Liver (tissue), 9 donors: ENCODE results near the gene TOLLIP. TPM values are rescaled to one million over a fixed set of nuclear protein-coding genes. Genes with fewer than 3 reads are reported as not detected.
A peak's percentile ranks its signal among the peaks of the same experiment; 100 is the strongest.

Experiments
- DNase-seq: peaks from one replicate; pipeline ENCODE4 v3.0.0-alpha.2; 2017; ENCODE audit warnings: low spot score
- H3K27ac ChIP-seq, 2 donors: one replicate each; pipeline ENCODE4 v1.7.0; 2013; ENCODE audit warnings: inconsistent platforms in 2 of 2, low read length in 2 of 2, control low read depth in 1 of 2, low read depth in 1 of 2, mild to moderate bottlenecking in 1 of 2
- H3K27me3 ChIP-seq, 4 donors: one replicate each; pipeline versions ENCODE4 v1.6.1 to v1.7.0; 2013; ENCODE audit warnings: low read length in 3 of 4, inconsistent platforms in 1 of 4, mild to moderate bottlenecking in 1 of 4, moderate library complexity in 1 of 4; ENCODE audit not compliant: control insufficient read depth in 4 of 4, insufficient read depth in 4 of 4
- H3K36me3 ChIP-seq, 4 donors: one replicate each; pipeline versions ENCODE4 v1.6.1 to v1.7.0; 2013; ENCODE audit warnings: low read length in 3 of 4, mild to moderate bottlenecking in 3 of 4, low read depth in 1 of 4, moderate library complexity in 1 of 4; ENCODE audit not compliant: control insufficient read depth in 4 of 4, insufficient read depth in 3 of 4
- H3K4me1 ChIP-seq, 4 donors: one replicate each; pipeline versions ENCODE4 v1.6.1 to v1.7.0; 2013; ENCODE audit warnings: low read length in 3 of 4, mild to moderate bottlenecking in 3 of 4, moderate library complexity in 1 of 4; ENCODE audit not compliant: control insufficient read depth in 4 of 4, insufficient read depth in 4 of 4
- H3K4me3 ChIP-seq, 3 donors: one replicate each; pipeline versions ENCODE4 v1.6.1 to v1.7.0; 2013; ENCODE audit warnings: low read length in 3 of 3, control low read depth in 1 of 3, low read depth in 1 of 3, mild to moderate bottlenecking in 1 of 3
- H3K9ac ChIP-seq, 2 donors: one replicate each; pipeline ENCODE4 v1.7.0; 2013; ENCODE audit warnings: low read length in 2 of 2, mild to moderate bottlenecking in 2 of 2, moderate library complexity in 2 of 2, control low read depth in 1 of 2, low read depth in 1 of 2
- H3K9me3 ChIP-seq, 4 donors: one replicate each; pipeline versions ENCODE4 v1.6.1 to v1.7.0; 2013; ENCODE audit warnings: low read length in 3 of 4; ENCODE audit not compliant: control insufficient read depth in 4 of 4
- ATF3 ChIP-seq: IDR thresholded peaks from 2 replicates; pipeline ENCODE4 v1.6.1; 2016; ENCODE audit warnings: antibody characterized with exemption
- CTCF ChIP-seq: fragments of 150-350 bp; IDR thresholded peaks from 2 replicates; pipeline ENCODE4 v1.5.1; 2017; ENCODE audit warnings: improper control_type of control experiment, low read depth, low read length; ENCODE audit not compliant: missing input control
- EGR1 ChIP-seq, 2 donors: IDR thresholded peaks; 2 replicates each; pipeline ENCODE4 v1.6.1; 2016 to 2018; ENCODE audit warnings: antibody characterized with exemption in 2 of 2, low read depth in 2 of 2
- FOXA1 ChIP-seq: IDR thresholded peaks from 2 replicates; pipeline ENCODE4 v1.6.1; 2016; ENCODE audit warnings: antibody characterized with exemption
- FOXA2 ChIP-seq: IDR thresholded peaks from 2 replicates; pipeline ENCODE4 v1.6.1; 2016; ENCODE audit warnings: antibody characterized with exemption
- GABPA ChIP-seq, 2 donors: IDR thresholded peaks in 1 of 2; conservative IDR thresholded peaks in 1 of 2; 2 replicates each; pipeline ENCODE4 v1.6.1; 2016; ENCODE audit warnings: antibody characterized with exemption in 2 of 2, mild to moderate bottlenecking in 1 of 2, moderate library complexity in 1 of 2
- HNF4A ChIP-seq, 2 donors: conservative IDR thresholded peaks; 2 replicates each; pipeline ENCODE4 v1.6.1; 2016; ENCODE audit warnings: antibody characterized with exemption in 2 of 2, mild to moderate bottlenecking in 2 of 2
- HNF4G ChIP-seq: IDR thresholded peaks from 2 replicates; pipeline ENCODE4 v1.6.1; 2016; ENCODE audit warnings: antibody characterized with exemption
- JUND ChIP-seq, 2 donors: IDR thresholded peaks; 2 replicates each; pipeline ENCODE4 v1.6.1; 2016; ENCODE audit warnings: antibody characterized with exemption in 2 of 2
- MAX ChIP-seq: IDR thresholded peaks from 2 replicates; pipeline ENCODE4 v1.6.1; 2016; ENCODE audit warnings: antibody characterized with exemption
- NR2F2 ChIP-seq: IDR thresholded peaks from 2 replicates; pipeline ENCODE4 v1.6.1; 2016; ENCODE audit warnings: antibody characterized with exemption
- RAD21 ChIP-seq, 2 donors: IDR thresholded peaks; 2 replicates each; pipeline ENCODE4 v1.6.1; 2016; ENCODE audit warnings: antibody characterized with exemption in 2 of 2, mild to moderate bottlenecking in 2 of 2
- REST ChIP-seq: IDR thresholded peaks from 2 replicates; pipeline ENCODE4 v1.6.1; 2016; ENCODE audit warnings: antibody characterized with exemption, mild to moderate bottlenecking
- SP1 ChIP-seq: IDR thresholded peaks from 2 replicates; pipeline ENCODE4 v1.6.1; 2018; ENCODE audit warnings: antibody characterized with exemption, mild to moderate bottlenecking
- TAF1 ChIP-seq: conservative IDR thresholded peaks from 2 replicates; pipeline ENCODE4 v1.6.1; 2016; ENCODE audit warnings: antibody characterized with exemption, mild to moderate bottlenecking
- YY1 ChIP-seq: IDR thresholded peaks from 2 replicates; pipeline ENCODE4 v1.6.1; 2016; ENCODE audit warnings: antibody characterized with exemption, mild to moderate bottlenecking
- WGBS: extraction: QIAGEN DNeasy Blood & Tissue Kit; methylation state at CpG from one replicate; pipeline ENCODE4 v1.1.7; 2013; 5-methylcytosine and 5-hydroxymethylcytosine counted together
- polyA plus RNA-seq, 2 donors: library from polyadenylated mRNA; stranded (reverse) in 1 of 2; unstranded in 1 of 2; fragments of 200-250 nt in 1 of 2; fragments of >200 nt in 1 of 2; fragmentation: Nextera tagmentation in 1 of 2; extraction: Ambion mirVana in 1 of 2; gene quantifications; one replicate each; pipeline versions ENCODE4 v1.2.1 to v1.2.3, GENCODE V29; 2013 to 2015
- total RNA-seq, 2 donors: library from RNA; depleted of rRNA; stranded (reverse); fragments of >200 nt; gene quantifications; one replicate each; pipeline ENCODE4 v1.2.3, GENCODE V29; 2014
- donor health status: healthy.
- donor health status: healthy.
- donor health status: healthy.
- donor health status: healthy.
- donor health status: healthy.

The TOLLIP gene
- total and polyA plus RNA-seq, 4 donors = 27.5 to 102 (median 72.9) TPM

GRCh38 chr11:1300569-1301187, 8.8 kb downstream of the TOLLIP start (continued):
- TF ChIP-seq REST = no peak

- H3K36me3 ChIP-seq = no peaks in the 10 kb centered on the region
- no peak for DNase-seq
- peaks cover 32 to 84% (median 56%) of the 10 kb centered on the region in 4 donors for H3K4me1 ChIP-seq
- peak overlapping the region in 1 of 2 donors; percentile 17 for H3K9ac ChIP-seq
- no peak overlapping the region for H3K4me3 ChIP-seq
- no peaks in the 10 kb centered on the region for H3K27me3 ChIP-seq
- H3K27ac ChIP-seq = peak overlapping the region; percentile 89 to 97
- WGBS = 64% methylated on average over 7 of the region's 7 CpGs
- no peaks in the 10 kb centered on the region for H3K9me3 ChIP-seq
- TF ChIP-seq YY1 (no peak), FOXA2 (no peak), HNF4A (conservative IDR thresholded peaks at IDR 0.05) (no peak)
Measured at GRCh38 chr11:1300121-1300520, 9.3 kb downstream of the TOLLIP start.

GRCh38 chr11:1299621-1300020, 9.8 kb downstream of the TOLLIP start:
- Histone ChIP-seq H3K9ac (peak overlapping the region in 1 of 2 donors; percentile 64), H3K4me3 (no peak overlapping the region), H3K27ac (peak overlapping the region; percentile 89 to 97), H3K4me1 (peaks cover 32 to 80% (median 53%) of the 10 kb centered on the region in 4 donors), H3K27me3 (no peaks in the 10 kb centered on the region), H3K36me3 (peaks cover 0 to 4% (median 1%) of the 10 kb centered on the region in 4 donors), H3K9me3 (no peaks in the 10 kb centered on the region)
- 76% methylated on average over 23 of the region's 23 CpGs for WGBS
- TF ChIP-seq HNF4G (no peak), YY1 (no peak), SP1 (no peak), ATF3 (no peak), FOXA1 (no peak), CTCF (no peak), REST (no peak), JUND (IDR thresholded peaks at IDR 0.05) (no peak), EGR1 (IDR thresholded peaks at IDR 0.05; ENCODE audit: low read depth in 2 of 2) (no peak), MAX (no peak), FOXA2 (no peak), TAF1 (no peak), GABPA (IDR thresholded peaks at IDR 0.05 in 1 of 2, conservative IDR thresholded peaks at IDR 0.05 in 1 of 2) (no peak), HNF4A (conservative IDR thresholded peaks at IDR 0.05) (no peak), NR2F2 (no peak), RAD21 (IDR thresholded peaks at IDR 0.05) (no peak)
- DNase-seq = peak; percentile 27
